OCI-LY7 (cell line): Measurements from ENCODE around the gene VCX3B. TPM values are rescaled to one million over a fixed set of nuclear protein-coding genes. Genes with fewer than 3 reads are reported as not detected.

ENCODE experiments used
- BruUV-seq: library from RNA; stranded (reverse); fragments of 400-500 nt; replicated peaks from 2 replicates; lab custom pipeline; 2021; lab: Mats Ljungman, UMichigan
- CTCF ChIA-PET: fragments of 300-600 bp; sonication (Branson Sonifier 250); formaldehyde crosslinking; loops from one replicate; lab custom pipeline; 2022; ENCODE audit warnings: antibody characterized with exemption; ENCODE audit not compliant: unreplicated experiment; lab: Charles Lee
- POLR2A ChIA-PET: fragments of 300-600 bp; sonication (Branson Sonifier 250); formaldehyde crosslinking; loops from one replicate; lab custom pipeline; 2022; ENCODE audit warnings: antibody characterized with exemption; lab: Charles Lee
- DNase-seq: peaks from one replicate; pipeline ENCODE4 v3.0.0-alpha.2; 2015; ENCODE audit warnings: low spot score
- H2AFZ ChIP-seq: fragments of 200-600 bp; sonication (generic), shearing (Covaris generic); 2 replicates; pipeline ENCODE4 v1.6.1; 2014; ENCODE audit warnings: mild to moderate bottlenecking, antibody characterized with exemption, low read length, moderate library complexity
- H3K27ac ChIP-seq: fragments of 200-600 bp; sonication (generic); 2 replicates; pipeline ENCODE4 v1.5.1; 2014; ENCODE audit warnings: mixed run types, low read depth, mild to moderate bottlenecking, moderate library complexity, low read length, inconsistent platforms; ENCODE audit not compliant: poor library complexity, severe bottlenecking
- H3K36me3 ChIP-seq: fragments of 200-600 bp; sonication (generic); 2 replicates; pipeline ENCODE4 v1.6.1; 2014; ENCODE audit warnings: mild to moderate bottlenecking, antibody characterized with exemption, low read length, moderate library complexity, mixed read lengths; ENCODE audit not compliant: insufficient read depth
- H3K4me1 ChIP-seq: fragments of 200-600 bp; sonication (generic); 2 replicates; pipeline ENCODE4 v1.5.1; 2014; ENCODE audit warnings: mild to moderate bottlenecking, low read length; ENCODE audit not compliant: insufficient read depth, poor library complexity, severe bottlenecking
- H3K4me2 ChIP-seq: fragments of 200-600 bp; sonication (generic); 2 replicates; pipeline ENCODE4 v1.6.1; 2014; ENCODE audit warnings: mild to moderate bottlenecking, low read length
- H3K4me3 ChIP-seq: fragments of 200-600 bp; sonication (generic); 2 replicates; pipeline ENCODE4 v1.5.1; 2014; ENCODE audit warnings: mild to moderate bottlenecking, low read depth, low read length; ENCODE audit not compliant: poor library complexity, severe bottlenecking
- H3K79me2 ChIP-seq: fragments of 200-600 bp; sonication (generic); 2 replicates; pipeline ENCODE4 v1.6.1; 2016; ENCODE audit warnings: low read depth, mild to moderate bottlenecking, low read length, moderate library complexity, mixed read lengths; ENCODE audit not compliant: insufficient read depth
- H3K9me2 ChIP-seq: fragments of 200-600 bp; sonication (generic); 2 replicates; pipeline ENCODE4 v1.6.1; 2016; ENCODE audit warnings: mild to moderate bottlenecking, low read length, mixed read lengths; ENCODE audit not compliant: insufficient read depth
- H3K9me3 ChIP-seq: fragments of 200-600 bp; sonication (generic); 2 replicates; pipeline ENCODE4 v1.6.1; 2014; ENCODE audit warnings: mild to moderate bottlenecking, mixed run types, low read length, mixed read lengths
- H4K20me1 ChIP-seq: fragments of 200-600 bp; sonication (generic); 2 replicates; pipeline ENCODE4 v1.6.1; 2014; ENCODE audit warnings: mild to moderate bottlenecking, antibody characterized with exemption, low read length, moderate library complexity, mixed read lengths; ENCODE audit not compliant: insufficient read depth
- EZH2phosphoT487 ChIP-seq: fragments of 200-600 bp; sonication (generic); IDR thresholded peaks from 2 replicates; pipeline ENCODE4 v1.6.1; 2018; ENCODE audit warnings: low read depth, borderline replicate concordance, mild to moderate bottlenecking, mixed run types, antibody characterized with exemption, low read length, moderate library complexity, mixed read lengths
- intact Hi-C: fragments of 100-400 bp; cut with micrococcal nuclease; formaldehyde crosslinking; loops from one replicate; pipeline ENCODE4 v1.10.0; 2022; ENCODE audit not compliant: unreplicated experiment
- total RNA-seq, 2 experiments: library from RNA; depleted of rRNA in 1 of 2; stranded (reverse); fragments of >200 nt in 1 of 2; shearing (Covaris generic) in 1 of 2; gene quantifications; 2 replicates each; pipeline ENCODE4 v1.2.3, GENCODE V29; 2014 to 2022
- TF ChIP-seq, protein P1 (sequence below): fragments of 200-600 bp; sonication (generic); conservative IDR thresholded peaks from 2 replicates; pipeline ENCODE4 v1.5.1; 2014; ENCODE audit warnings: mild to moderate bottlenecking, antibody characterized with exemption, low read length, moderate library complexity, mixed read lengths

Gene VCX3B
- total RNA-seq, 2 experiments from 2014 or later = 1.3 TPM; not detected in 1

DNA sequence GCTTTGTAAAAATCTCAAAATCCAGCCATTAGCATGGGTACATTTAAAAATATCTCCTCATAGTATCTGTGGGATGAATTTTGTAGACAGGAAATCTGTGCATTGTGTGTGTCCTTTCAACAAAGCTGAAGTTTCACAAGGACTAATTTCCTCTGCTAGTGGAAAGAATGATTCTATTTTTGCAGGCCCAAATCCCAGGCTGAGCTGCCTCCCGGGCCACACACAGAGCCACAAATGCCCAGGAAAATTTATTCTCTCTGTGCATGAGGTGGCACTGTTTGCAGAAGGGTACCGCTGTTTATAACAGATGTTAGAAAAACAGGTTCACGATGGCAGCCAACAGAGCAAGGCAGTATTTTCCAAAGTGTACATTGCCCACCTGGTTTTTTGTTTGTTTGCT is 11.0 kb upstream of the VCX3B start:
- Histone ChIP-seq H2AFZ (no peak overlapping the region), H4K20me1 (no peaks in the 10 kb centered on the region), H3K79me2 (no peaks in the 10 kb centered on the region), H3K4me2 (no peak overlapping the region), H3K9me3 (no peaks in the 10 kb centered on the region), H3K4me3 (no peak overlapping the region), H3K4me1 (no peaks in the 10 kb centered on the region), H3K27ac (no peak overlapping the region), H3K9me2 (no peaks in the 10 kb centered on the region), H3K36me3 (no peaks in the 10 kb centered on the region)
- ChIA-PET POLR2A (no interaction called here), CTCF (no interaction called here)
- BruUV-seq = no TSS peak
- DNase-seq = no peak
- TF ChIP-seq, protein P1, sequence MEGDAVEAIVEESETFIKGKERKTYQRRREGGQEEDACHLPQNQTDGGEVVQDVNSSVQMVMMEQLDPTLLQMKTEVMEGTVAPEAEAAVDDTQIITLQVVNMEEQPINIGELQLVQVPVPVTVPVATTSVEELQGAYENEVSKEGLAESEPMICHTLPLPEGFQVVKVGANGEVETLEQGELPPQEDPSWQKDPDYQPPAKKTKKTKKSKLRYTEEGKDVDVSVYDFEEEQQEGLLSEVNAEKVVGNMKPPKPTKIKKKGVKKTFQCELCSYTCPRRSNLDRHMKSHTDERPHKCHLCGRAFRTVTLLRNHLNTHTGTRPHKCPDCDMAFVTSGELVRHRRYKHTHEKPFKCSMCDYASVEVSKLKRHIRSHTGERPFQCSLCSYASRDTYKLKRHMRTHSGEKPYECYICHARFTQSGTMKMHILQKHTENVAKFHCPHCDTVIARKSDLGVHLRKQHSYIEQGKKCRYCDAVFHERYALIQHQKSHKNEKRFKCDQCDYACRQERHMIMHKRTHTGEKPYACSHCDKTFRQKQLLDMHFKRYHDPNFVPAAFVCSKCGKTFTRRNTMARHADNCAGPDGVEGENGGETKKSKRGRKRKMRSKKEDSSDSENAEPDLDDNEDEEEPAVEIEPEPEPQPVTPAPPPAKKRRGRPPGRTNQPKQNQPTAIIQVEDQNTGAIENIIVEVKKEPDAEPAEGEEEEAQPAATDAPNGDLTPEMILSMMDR = no peak
- TF ChIP-seq EZH2phosphoT487 = no peak
- intact Hi-C loops = no loop called here

DNA sequence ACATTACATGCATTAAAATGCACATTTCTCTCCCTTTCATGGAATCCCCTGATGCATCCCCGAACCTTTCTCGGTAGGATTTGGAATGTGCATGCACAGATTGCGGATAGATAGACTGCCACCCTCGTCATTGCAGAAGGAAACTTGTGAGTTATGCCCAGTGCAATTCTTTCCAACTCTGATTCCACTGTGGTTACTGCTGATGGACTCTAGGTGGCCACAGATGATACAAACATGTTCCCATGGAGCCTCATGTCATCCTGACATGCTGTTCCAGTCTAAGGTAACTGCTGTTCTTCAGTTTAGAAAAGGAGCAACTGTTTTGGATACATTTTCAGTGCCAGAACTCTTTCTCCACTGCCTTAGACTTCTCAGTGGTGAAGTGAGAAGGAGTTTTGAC is 9.1 kb upstream of the VCX3B start:
- intact Hi-C loops = no loop called here
- Histone ChIP-seq H4K20me1 (no peaks in the 10 kb centered on the region), H2AFZ (no peak overlapping the region), H3K4me1 (no peaks in the 10 kb centered on the region), H3K27ac (no peak overlapping the region), H3K4me2 (no peak overlapping the region), H3K79me2 (no peaks in the 10 kb centered on the region), H3K9me3 (no peaks in the 10 kb centered on the region), H3K36me3 (no peaks in the 10 kb centered on the region), H3K4me3 (no peak overlapping the region), H3K9me2 (no peaks in the 10 kb centered on the region)
- CTCF ChIA-PET = no interaction called here
- BruUV-seq = no TSS peak
- TF ChIP-seq, protein P1 = no peak
- TF ChIP-seq EZH2phosphoT487 = no peak
- no peak for DNase-seq
- POLR2A ChIA-PET = no interaction called here

DNA sequence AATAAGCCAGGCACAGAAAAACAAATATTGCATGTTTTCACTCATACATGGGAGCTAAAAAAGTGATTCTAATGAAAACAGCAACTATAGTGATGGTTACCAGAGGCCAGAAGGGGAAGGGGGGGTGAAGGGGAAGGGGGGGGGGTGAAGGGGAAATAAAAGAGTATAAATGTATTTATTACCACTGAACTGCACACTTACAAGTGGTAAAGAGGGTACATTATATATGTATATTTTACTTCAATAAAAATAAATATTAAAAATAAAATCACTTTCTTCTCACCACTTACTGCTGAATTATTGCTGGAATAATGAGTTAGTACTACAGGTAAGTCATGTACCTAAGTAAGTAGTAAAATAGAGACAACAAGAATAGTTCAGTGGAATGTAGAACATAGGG is 2.1 kb upstream of the VCX3B start:
- CTCF ChIA-PET = no interaction called here

More for the DNA sequence above, 2.1 kb upstream of the VCX3B start:
- Histone ChIP-seq H3K4me2 (no peak overlapping the region), H3K4me1 (no peaks in the 10 kb centered on the region), H3K36me3 (no peaks in the 10 kb centered on the region), H3K4me3 (no peak overlapping the region), H3K27ac (no peak overlapping the region), H4K20me1 (no peaks in the 10 kb centered on the region), H2AFZ (no peak overlapping the region), H3K9me2 (no peaks in the 10 kb centered on the region), H3K79me2 (no peaks in the 10 kb centered on the region), H3K9me3 (no peaks in the 10 kb centered on the region)
- no peak for DNase-seq
- BruUV-seq = no TSS peak
- no peak for TF ChIP-seq EZH2phosphoT487
- TF ChIP-seq, protein P1 = no peak
- intact Hi-C loops = no loop called here
- POLR2A ChIA-PET = no interaction called here
